A673 (cell line): ENCODE measurements around the gene PLA2G2A. TPM values are rescaled to one million over a fixed set of nuclear protein-coding genes. Genes with fewer than 3 reads are reported as not detected.

Source experiments
- BruUV-seq: library from RNA; stranded (reverse); fragments of 400-500 nt; replicated peaks from 2 replicates; lab custom pipeline; 2021; lab: Mats Ljungman, UMichigan
- CTCF ChIA-PET: fragments of 300-600 bp; sonication (Branson Sonifier 250); formaldehyde crosslinking; loops from one replicate; lab custom pipeline; 2022; ENCODE audit warnings: antibody characterized with exemption; lab: Charles Lee
- POLR2A ChIA-PET: fragments of 300-600 bp; sonication (Branson Sonifier 250); formaldehyde crosslinking; loops from one replicate; lab custom pipeline; 2022; ENCODE audit warnings: antibody characterized with exemption; ENCODE audit not compliant: low non-redundant PET; lab: Charles Lee
- DNase-seq: peaks from one replicate; pipeline ENCODE4 v3.0.0-alpha.2; 2015; ENCODE audit warnings: low spot score
- H3K27ac ChIP-seq: fragments of 200-600 bp; sonication (generic); 2 replicates; pipeline ENCODE4 v1.5.1; 2016; ENCODE audit warnings: mixed run types, low read depth, mild to moderate bottlenecking, mixed read lengths, antibody characterized with exemption, low read length; ENCODE audit not compliant: poor library complexity, severe bottlenecking
- H3K27me3 ChIP-seq: fragments of 200-600 bp; sonication (generic); replicated peaks from 2 replicates; pipeline ENCODE4 v1.6.1; 2017; ENCODE audit warnings: mixed run types, low read depth, mild to moderate bottlenecking, mixed read lengths, antibody characterized with exemption, low read length; ENCODE audit not compliant: insufficient read depth, poor library complexity
- H3K36me3 ChIP-seq: fragments of 200-600 bp; sonication (generic); 2 replicates; pipeline ENCODE4 v1.6.1; 2016; ENCODE audit warnings: mixed run types, mild to moderate bottlenecking, mixed read lengths, antibody characterized with exemption, low read length; ENCODE audit not compliant: insufficient read depth, poor library complexity, severe bottlenecking
- H3K4me1 ChIP-seq: fragments of 200-600 bp; sonication (generic); 2 replicates; pipeline ENCODE4 v1.6.1; 2017; ENCODE audit warnings: mixed run types, mild to moderate bottlenecking, mixed read lengths, antibody characterized with exemption, low read length; ENCODE audit not compliant: insufficient read depth, poor library complexity, severe bottlenecking
- H3K4me3 ChIP-seq: fragments of 200-600 bp; sonication (generic); 2 replicates; pipeline ENCODE4 v1.5.1; 2016; ENCODE audit warnings: low read depth, mixed run types, mild to moderate bottlenecking, mixed read lengths, low read length; ENCODE audit not compliant: poor library complexity, severe bottlenecking
- H3K9me3 ChIP-seq: fragments of 200-600 bp; sonication (generic); 2 replicates; pipeline ENCODE4 v1.6.1; 2016; ENCODE audit warnings: mixed run types, low read depth, mild to moderate bottlenecking, mixed read lengths, antibody characterized with exemption, low read length; ENCODE audit not compliant: poor library complexity, severe bottlenecking
- CTCF ChIP-seq: fragments of 300-800, 200-600 bp; sonication (generic); conservative IDR thresholded peaks from 2 replicates; pipeline ENCODE4 v1.5.1; 2017; ENCODE audit warnings: low read depth, mild to moderate bottlenecking, antibody characterized with exemption, low read length, moderate library complexity, mixed read lengths
- EZH2 ChIP-seq: fragments of 200-600 bp; sonication (generic); IDR thresholded peaks from 2 replicates; pipeline ENCODE4 v1.6.1; 2017; ENCODE audit warnings: borderline replicate concordance, low read depth, mild to moderate bottlenecking, mixed read lengths, antibody characterized with exemption, low read length; ENCODE audit not compliant: poor library complexity, severe bottlenecking
- intact Hi-C: fragments of 100-400 bp; cut with micrococcal nuclease; formaldehyde crosslinking; loops from one replicate; pipeline ENCODE4 v1.10.0; 2022; ENCODE audit not compliant: unreplicated experiment
- total RNA-seq: library from RNA; stranded (reverse); gene quantifications from 2 replicates; pipeline ENCODE4 v1.2.3, GENCODE V29; 2021

The PLA2G2A gene
- total RNA-seq, 1 experiment from 2014 or later, result not detected

GRCh38 chr1:19981507-19982312, 2.3 kb upstream of the PLA2G2A start:
- TF ChIP-seq CTCF (no peak), EZH2 (no peak)
- Histone ChIP-seq H3K27me3 (peaks cover 10% of the 10 kb centered on the region), H3K27ac (no peak overlapping the region), H3K4me1 (no peaks in the 10 kb centered on the region), H3K9me3 (no peaks in the 10 kb centered on the region), H3K36me3 (no peaks in the 10 kb centered on the region), H3K4me3 (no peak overlapping the region)
- BruUV-seq, result no TSS peak
- no peak for DNase-seq
- POLR2A ChIA-PET, result no interaction called here
- CTCF ChIA-PET, result no interaction called here
- intact Hi-C loops, result no loop called here

GRCh38 chr1:19981170-19981506, 1.7 kb upstream of the PLA2G2A start:
- BruUV-seq, result no TSS peak
- Histone ChIP-seq H3K36me3 (no peaks in the 10 kb centered on the region), H3K27me3 (peaks cover 10% of the 10 kb centered on the region), H3K4me1 (no peaks in the 10 kb centered on the region), H3K9me3 (no peaks in the 10 kb centered on the region), H3K27ac (no peak overlapping the region), H3K4me3 (no peak overlapping the region)
- ChIA-PET CTCF (no interaction called here), POLR2A (no interaction called here)
- no peak for TF ChIP-seq EZH2
- no peak for TF ChIP-seq CTCF
- intact Hi-C loops, result no loop called here
- no peak for DNase-seq

- Histone ChIP-seq H3K4me1 (no peaks in the 10 kb centered on the region), H3K36me3 (no peaks in the 10 kb centered on the region), H3K27me3 (peaks cover 10% of the 10 kb centered on the region), H3K27ac (no peak overlapping the region), H3K9me3 (no peaks in the 10 kb centered on the region), H3K4me3 (no peak overlapping the region)
- intact Hi-C loops, result no loop called here
- ChIA-PET POLR2A (no interaction called here), CTCF (no interaction called here)
- no TSS peak for BruUV-seq
- no peak for DNase-seq
- no peak for TF ChIP-seq CTCF
- no peak for TF ChIP-seq EZH2
Measured at GRCh38 chr1:19980314-19980713, 896 bp upstream of the PLA2G2A start.
